Measurements from ENCODE around the gene TSPAN9. TPM values are rescaled to one million over a fixed set of nuclear protein-coding genes. Genes with fewer than 3 reads are reported as not detected.

The TSPAN9 gene
- total RNA-seq, 1 experiment from 2014 or later: 13.4 TPM

DNA sequence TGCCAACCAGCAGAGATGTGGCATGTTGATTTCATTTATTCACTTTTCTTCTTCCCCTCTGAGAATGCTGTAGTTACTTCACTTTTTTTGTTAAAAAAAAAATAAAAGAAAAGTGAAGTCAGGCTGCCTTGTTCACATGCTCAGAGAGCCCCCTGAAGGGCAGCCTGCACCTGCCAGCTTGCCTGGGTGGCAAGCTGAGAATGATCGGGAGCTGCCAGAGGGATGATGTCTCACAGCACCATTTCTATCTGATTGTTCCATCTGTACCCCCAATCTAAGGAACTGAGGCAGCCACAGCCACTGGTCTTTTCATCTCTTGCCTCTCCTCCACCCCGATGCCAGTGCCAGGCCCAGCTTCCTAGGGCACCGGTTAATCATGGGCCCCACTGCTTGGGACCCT lies 118.2 kb downstream of the TSPAN9 start:
- Mint-ChIP-seq H3K4me1 (ENCODE audit: insufficient read depth, unreplicated experiment) (no peaks in the 10 kb centered on the region), H3K36me3 (ENCODE audit: insufficient read depth, unreplicated experiment) (no peaks in the 10 kb centered on the region), H3K27ac (ENCODE audit: low read depth, unreplicated experiment) (no peak overlapping the region), H3K4me3 (ENCODE audit: unreplicated experiment) (no peak overlapping the region), H3K27me3 (ENCODE audit: insufficient read depth, unreplicated experiment) (no peaks in the 10 kb centered on the region), H3K9me3 (ENCODE audit: unreplicated experiment) (no peaks in the 10 kb centered on the region)
- TF ChIP-seq CTCF (IDR thresholded peaks at IDR 0.05; ENCODE audit: unreplicated experiment): no peak
- DNase-seq (ENCODE audit: unreplicated experiment): no peak
- ChIA-PET CTCF (interaction anchor here (1.1 to 3.1 kb wide), 2 partner anchors 7 to 13 kb away, joined by 5 to 27 read pairs; no protein-coding TSS in a partner anchor), POLR2A (interaction anchor here (1.2 kb wide), 1 partner anchor 39 kb away, joined by 3 read pairs; no protein-coding TSS in a partner anchor)
- no TSS peak for BruUV-seq (replicated peaks)
- intact Hi-C loops (cut with micrococcal nuclease): no loop called here

DNA sequence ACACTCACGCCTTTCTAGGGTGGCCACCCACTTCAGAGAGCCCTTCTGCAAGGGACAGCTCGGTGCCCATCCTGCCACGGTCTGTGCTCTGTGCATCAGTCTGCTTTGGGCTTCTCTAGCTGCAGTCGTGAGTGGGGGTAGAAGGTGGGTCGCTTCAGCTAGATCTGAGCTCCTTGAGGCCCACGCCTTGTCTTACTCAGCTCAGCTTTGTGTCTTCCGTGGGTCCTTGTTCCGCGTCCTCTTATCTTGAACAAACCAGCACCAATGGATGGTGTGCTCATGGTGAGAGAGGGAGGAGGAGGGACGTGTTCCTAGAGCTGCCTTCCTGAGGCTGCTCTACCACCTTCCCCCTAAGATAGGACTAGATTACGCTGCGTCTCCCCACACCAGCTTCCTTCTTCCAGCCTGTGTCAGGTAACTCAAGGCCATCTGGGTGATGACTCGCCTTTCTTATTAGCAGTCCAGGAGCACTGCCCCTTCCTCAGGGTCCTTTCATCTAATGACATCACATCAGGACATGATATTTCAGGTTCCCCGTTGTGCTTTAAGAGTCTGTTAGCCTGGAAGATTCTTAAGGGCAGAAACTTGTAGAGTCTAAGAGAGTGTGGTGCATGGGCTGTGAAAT lies 118.8 kb downstream of the TSPAN9 start:
- ChIA-PET POLR2A (no interaction called here), CTCF (interaction anchor here (0.6 to 1.1 kb wide), 5 partner anchors 8 to 79 kb away, joined by 3 to 5 read pairs (median 3); no protein-coding TSS in a partner anchor)
- no TSS peak for BruUV-seq (replicated peaks)
- Mint-ChIP-seq H3K27me3 (ENCODE audit: insufficient read depth, unreplicated experiment) (no peaks in the 10 kb centered on the region), H3K4me3 (ENCODE audit: unreplicated experiment) (no peak overlapping the region), H3K27ac (ENCODE audit: low read depth, unreplicated experiment) (no peak overlapping the region), H3K36me3 (ENCODE audit: insufficient read depth, unreplicated experiment) (no peaks in the 10 kb centered on the region), H3K9me3 (ENCODE audit: unreplicated experiment) (no peaks in the 10 kb centered on the region), H3K4me1 (ENCODE audit: insufficient read depth, unreplicated experiment) (no peaks in the 10 kb centered on the region)
- intact Hi-C loops (cut with micrococcal nuclease): no loop called here
- TF ChIP-seq CTCF (IDR thresholded peaks at IDR 0.05; ENCODE audit: unreplicated experiment): no peak
- DNase-seq (ENCODE audit: unreplicated experiment): no peak

DNA sequence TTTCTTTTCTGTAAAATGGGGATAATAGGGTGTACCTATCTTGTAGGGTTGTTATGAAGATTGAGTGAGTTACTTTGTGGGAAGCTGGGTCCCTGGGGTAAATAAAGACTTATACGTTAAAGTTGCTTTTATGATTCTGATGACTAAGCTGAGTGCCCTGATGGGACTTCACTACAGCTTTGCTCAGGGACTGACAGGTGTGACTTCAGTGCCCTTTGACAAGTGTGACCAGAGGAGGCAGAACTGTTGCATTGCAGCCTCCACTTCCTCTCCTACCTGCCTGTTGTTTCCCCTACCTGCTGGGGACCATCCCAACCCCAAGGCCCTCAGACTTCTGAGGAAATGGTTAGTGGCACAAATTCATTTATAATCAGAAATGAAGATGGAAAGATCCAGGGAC lies 119.3 kb downstream of the TSPAN9 start:
- no peak for DNase-seq (ENCODE audit: unreplicated experiment)
- Mint-ChIP-seq H3K4me3 (ENCODE audit: unreplicated experiment) (no peak overlapping the region), H3K27me3 (ENCODE audit: insufficient read depth, unreplicated experiment) (no peaks in the 10 kb centered on the region), H3K4me1 (ENCODE audit: insufficient read depth, unreplicated experiment) (no peaks in the 10 kb centered on the region), H3K36me3 (ENCODE audit: insufficient read depth, unreplicated experiment) (no peaks in the 10 kb centered on the region), H3K9me3 (ENCODE audit: unreplicated experiment) (no peaks in the 10 kb centered on the region), H3K27ac (ENCODE audit: low read depth, unreplicated experiment) (no peak overlapping the region)
- no peak for TF ChIP-seq CTCF (IDR thresholded peaks at IDR 0.05; ENCODE audit: unreplicated experiment)
- BruUV-seq (replicated peaks): no TSS peak
- ChIA-PET CTCF (interaction anchor here (0.6 to 1.0 kb wide), 5 partner anchors 8 to 79 kb away, joined by 3 to 4 read pairs (median 3); no protein-coding TSS in a partner anchor), POLR2A (interaction anchor here (0.7 kb wide), 1 partner anchor 27 kb away, joined by 4 read pairs; no protein-coding TSS in a partner anchor)
- intact Hi-C loops (cut with micrococcal nuclease): no loop called here

GRCh38 chr12:3197131-3197818 lies 120.1 kb downstream of the TSPAN9 start:
- no peak for TF ChIP-seq CTCF (IDR thresholded peaks at IDR 0.05; ENCODE audit: unreplicated experiment)
- H3K27me3 Mint-ChIP-seq (ENCODE audit: insufficient read depth, unreplicated experiment): no peaks in the 10 kb centered on the region
- no TSS peak for BruUV-seq (replicated peaks)

More at GRCh38 chr12:3197131-3197818, 120.1 kb downstream of the TSPAN9 start:
- Mint-ChIP-seq H3K36me3 (ENCODE audit: insufficient read depth, unreplicated experiment) (no peaks in the 10 kb centered on the region), H3K4me1 (ENCODE audit: insufficient read depth, unreplicated experiment) (no peaks in the 10 kb centered on the region), H3K9me3 (ENCODE audit: unreplicated experiment) (no peaks in the 10 kb centered on the region), H3K4me3 (ENCODE audit: unreplicated experiment) (no peak overlapping the region), H3K27ac (ENCODE audit: low read depth, unreplicated experiment) (no peak overlapping the region)
- CTCF ChIA-PET: interaction anchor here (0.7 to 1.0 kb wide), 4 partner anchors 11 to 77 kb away, joined by 3 to 4 read pairs (median 4); no protein-coding TSS in a partner anchor
- DNase-seq (ENCODE audit: unreplicated experiment): no peak
- POLR2A ChIA-PET: interaction anchor here (0.7 kb wide), 1 partner anchor 28 kb away, joined by 4 read pairs; no protein-coding TSS in a partner anchor
- intact Hi-C loops (cut with micrococcal nuclease): no loop called here

Measured in MCF 10A (cell line).